Skin epidermis (tissue), 12 donors: ENCODE data around the gene NF1.
"Not testable (repeated sequence)": the region's sequence is repeated elsewhere in the genome, so short reads cannot be mapped to it uniquely, and the experiment has no call there.

Experiments used
- H3K27ac ChIP-seq, 21 experiments: fragments of 200-600 bp; sonication (generic) in 11 of 21; one replicate each; pipeline ENCODE4 v1.5.0; 2020; ENCODE audit warnings: mild to moderate bottlenecking in 3 of 21, inconsistent platforms in 2 of 21, moderate library complexity in 2 of 21
- H3K4me3 ChIP-seq, 7 experiments: fragments of 200-600 bp; sonication (generic) in 2 of 7; one replicate each; pipeline ENCODE4 v1.5.0; 2020; ENCODE audit warnings: inconsistent platforms in 2 of 7, mild to moderate bottlenecking in 2 of 7, moderate library complexity in 1 of 7

NF1 gene

GRCh38 chr17:31248986-31249834 is 154.4 kb downstream of the NF1 start:
- H3K27ac ChIP-seq: no peak overlapping the region
- H3K4me3 ChIP-seq: no peak overlapping the region

GRCh38 chr17:31249835-31250141 is 155.0 kb downstream of the NF1 start:
- Histone ChIP-seq H3K27ac (no peak overlapping the region), H3K4me3 (no peak overlapping the region)

- no peak overlapping the region for H3K27ac ChIP-seq
Measured at GRCh38 chr17:31250229-31250628, 155.5 kb downstream of the NF1 start.

DNA sequence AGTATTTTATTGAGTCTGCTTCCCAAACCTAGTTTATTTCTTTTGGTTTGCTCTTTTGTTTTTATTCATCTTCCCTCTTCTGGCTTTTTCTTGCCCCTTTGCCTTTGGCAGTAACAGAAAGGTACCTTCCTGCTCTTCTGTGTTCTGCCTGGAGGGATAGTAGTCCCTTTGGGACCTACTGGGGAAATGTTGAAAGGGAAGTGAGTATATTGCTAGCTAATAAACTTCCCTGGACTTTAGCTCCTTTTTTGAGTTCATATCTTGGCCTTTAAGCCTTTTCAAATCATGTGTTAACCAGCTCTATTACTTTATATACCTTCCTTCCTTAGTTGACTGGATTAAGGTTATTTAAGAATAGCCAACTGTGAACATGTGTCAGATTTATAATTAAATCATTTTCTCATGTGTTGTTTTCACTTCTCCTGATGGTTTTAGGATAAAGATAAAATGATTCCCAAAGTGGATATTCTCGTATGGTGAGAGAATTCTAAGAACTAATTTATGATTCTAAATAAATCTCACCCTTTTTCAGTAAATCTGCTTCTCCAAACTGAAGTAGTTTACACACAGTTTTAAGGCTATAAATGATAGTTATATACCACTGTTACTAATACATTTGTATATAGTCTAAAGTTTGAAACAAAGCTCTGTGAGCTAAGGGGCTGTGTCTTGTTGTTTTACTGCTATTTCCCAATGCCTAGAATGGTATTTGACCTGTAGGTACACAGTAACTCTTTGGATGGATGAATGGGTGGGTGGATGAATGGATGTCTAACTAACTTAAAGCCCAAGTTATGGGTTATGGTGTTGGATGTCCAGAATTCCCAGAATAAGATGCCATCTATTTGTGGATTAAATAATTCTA is 156.6 kb downstream of the NF1 start:
- no peak overlapping the region for H3K4me3 ChIP-seq
- H3K27ac ChIP-seq: no peak overlapping the region

More at GRCh38 chr17:31250229-31250628, 155.5 kb downstream of the NF1 start:
- no peak overlapping the region for H3K4me3 ChIP-seq

DNA sequence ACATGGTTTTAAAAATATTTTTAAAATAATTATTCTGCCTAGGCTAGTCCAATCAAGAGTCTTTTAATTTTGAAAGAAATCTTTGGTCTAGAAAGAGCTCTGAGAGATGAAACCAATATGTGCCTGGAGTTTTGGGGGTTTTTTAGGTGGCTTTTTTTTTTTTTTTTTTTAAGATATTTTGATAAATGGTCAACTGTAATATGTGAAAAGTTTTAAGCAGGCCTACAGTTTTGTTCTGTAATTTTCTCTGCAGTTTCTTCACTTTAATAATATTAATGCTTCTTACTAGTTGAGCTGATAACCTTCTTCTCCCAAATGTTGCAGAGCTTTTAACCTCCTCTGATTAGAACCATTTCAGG is 157.2 kb downstream of the NF1 start:
- Histone ChIP-seq H3K4me3 (no peak overlapping the region), H3K27ac (no peak overlapping the region)

DNA sequence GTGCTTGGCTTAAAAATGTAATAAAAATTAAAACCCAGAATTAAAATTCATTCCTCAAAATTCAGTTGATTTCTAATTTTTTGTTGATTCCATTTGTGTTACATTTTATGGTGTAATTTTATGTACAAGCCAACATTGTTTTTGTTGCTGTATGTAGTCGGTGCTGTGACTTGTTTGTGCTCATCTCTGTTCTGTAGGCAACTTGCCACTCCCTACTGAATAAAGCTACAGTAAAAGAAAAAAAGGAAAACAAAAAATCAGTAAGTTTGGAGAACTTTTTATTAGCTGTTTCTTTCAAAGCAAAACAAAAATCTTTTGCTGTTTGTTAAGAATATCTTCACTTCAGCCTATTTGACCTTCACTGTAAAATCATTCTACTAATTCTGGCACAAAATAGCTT is 158.0 kb downstream of the NF1 start:
- H3K27ac ChIP-seq: no peak overlapping the region

DNA sequence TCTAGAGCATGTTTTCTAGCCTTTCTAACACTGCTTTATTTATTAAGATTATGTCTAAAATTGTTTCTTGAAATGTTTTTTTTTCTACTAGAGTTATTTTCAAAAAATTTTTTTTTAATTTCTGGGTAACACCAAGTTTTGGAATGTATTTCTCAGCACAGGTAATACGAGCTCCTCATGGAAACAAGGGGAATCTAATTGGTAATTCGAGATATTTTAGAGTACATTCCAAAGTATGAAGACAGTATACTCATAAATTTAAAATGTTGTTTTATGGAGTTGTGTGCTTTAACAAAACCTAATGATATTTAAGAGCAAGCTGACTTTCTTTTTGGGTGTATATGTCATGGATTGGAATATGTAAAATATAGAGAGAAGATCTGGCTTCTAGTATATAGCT is 159.9 kb downstream of the NF1 start:
- H3K4me3 ChIP-seq: no peak overlapping the region

More for the DNA sequence above, 158.0 kb downstream of the NF1 start:
- no peak overlapping the region for H3K4me3 ChIP-seq

GRCh38 chr17:31256936-31257335 is 162.2 kb downstream of the NF1 start:
- H3K4me3 ChIP-seq: no peak overlapping the region
- no peak overlapping the region for H3K27ac ChIP-seq

More for the DNA sequence above, 159.9 kb downstream of the NF1 start:
- H3K27ac ChIP-seq: no peak overlapping the region

DNA sequence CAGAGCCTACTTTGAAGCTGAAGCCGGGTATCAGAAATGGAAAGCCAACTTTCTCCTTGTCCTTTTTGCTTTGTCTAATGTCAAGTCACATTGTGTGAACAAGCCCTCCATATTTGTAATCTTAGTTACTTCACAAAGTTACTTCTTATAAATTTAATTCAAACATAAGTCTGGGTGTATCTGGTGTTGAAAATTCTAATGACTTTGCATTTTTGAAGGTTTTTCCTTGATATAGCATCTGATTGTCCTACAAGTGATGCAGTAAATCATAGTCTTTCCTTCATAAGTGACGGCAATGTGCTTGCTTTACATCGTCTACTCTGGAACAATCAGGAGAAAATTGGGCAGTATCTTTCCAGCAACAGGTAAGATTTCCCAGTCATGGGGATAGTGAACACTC is 165.4 kb downstream of the NF1 start:
- no peak overlapping the region for H3K4me3 ChIP-seq

DNA sequence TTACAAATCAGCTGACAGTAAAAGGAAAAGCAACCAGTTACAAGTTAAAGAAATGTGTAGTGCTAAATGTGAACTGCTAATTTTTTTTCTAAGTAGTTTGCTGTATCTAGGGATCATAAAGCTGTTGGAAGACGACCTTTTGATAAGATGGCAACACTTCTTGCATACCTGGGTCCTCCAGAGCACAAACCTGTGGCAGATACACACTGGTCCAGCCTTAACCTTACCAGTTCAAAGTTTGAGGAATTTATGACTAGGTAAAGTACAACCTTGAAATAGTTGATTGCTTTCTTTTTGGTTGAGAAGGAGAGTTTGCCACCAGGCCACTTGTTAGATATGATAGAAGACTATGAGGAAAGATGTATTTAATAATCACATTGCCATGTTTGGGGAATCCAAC is 166.8 kb downstream of the NF1 start:
- Histone ChIP-seq H3K27ac (no peak overlapping the region), H3K4me3 (no peak overlapping the region)

More for the DNA sequence above, 165.4 kb downstream of the NF1 start:
- H3K27ac ChIP-seq: no peak overlapping the region

DNA sequence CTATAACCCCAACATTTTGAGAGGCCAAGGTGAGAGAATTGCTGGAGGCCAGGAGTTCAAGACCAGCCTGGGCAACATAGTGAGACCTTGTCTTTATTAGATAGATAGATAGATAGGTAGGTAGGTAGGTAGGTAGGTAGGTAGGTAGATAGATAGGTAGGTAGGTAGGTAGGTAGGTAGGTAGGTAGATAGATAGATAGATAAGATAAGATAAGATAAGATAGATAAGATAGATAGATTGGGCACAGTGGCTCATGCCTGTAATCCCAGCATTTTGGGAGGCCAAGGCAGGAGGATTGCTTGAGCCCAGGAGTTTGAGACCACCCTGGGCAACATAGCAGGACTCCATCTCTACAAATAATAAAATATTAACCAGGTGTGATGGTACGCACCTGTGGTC is 168.1 kb downstream of the NF1 start:
- not testable (repeated sequence) for H3K27ac ChIP-seq, H3K4me3 ChIP-seq

GRCh38 chr17:31266042-31266441 is 171.3 kb downstream of the NF1 start:
- no peak overlapping the region for H3K27ac ChIP-seq
- no peak overlapping the region for H3K4me3 ChIP-seq

GRCh38 chr17:31269036-31269577 is 174.3 kb downstream of the NF1 start:
- Histone ChIP-seq H3K4me3 (no peak overlapping the region), H3K27ac (peak overlapping the region in 3 of 21 experiments; percentile 1 to 34 (median 2))

DNA sequence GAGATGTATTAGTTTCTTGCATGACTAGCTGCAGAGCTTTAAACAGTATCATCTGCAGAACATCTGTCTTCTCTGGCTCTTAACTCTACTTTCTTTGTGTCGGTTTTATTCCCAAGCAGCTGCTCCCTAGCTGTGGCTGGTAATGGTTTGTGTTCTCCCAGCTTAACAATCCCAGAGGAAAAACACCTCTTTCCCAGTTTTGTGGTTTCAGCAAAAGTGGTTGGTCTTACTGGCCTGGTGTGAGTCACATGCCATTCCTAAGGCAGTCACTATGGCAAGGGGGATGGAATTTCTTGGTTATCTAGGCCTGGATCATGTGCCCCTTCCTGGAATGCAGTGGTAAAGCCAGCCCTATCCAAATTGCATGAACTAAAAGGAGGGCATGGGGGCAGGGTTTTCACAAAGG is 174.8 kb downstream of the NF1 start:
- Histone ChIP-seq H3K4me3 (no peak overlapping the region), H3K27ac (peak overlapping the region in 3 of 21 experiments; percentile 1 to 58 (median 2))

- no peak overlapping the region for H3K27ac ChIP-seq
Measured at GRCh38 chr17:31272236-31272635, 177.5 kb downstream of the NF1 start.

GRCh38 chr17:31272803-31273202 is 178.0 kb downstream of the NF1 start:
- H3K27ac ChIP-seq: peak overlapping the region in 1 of 21 experiments; percentile 15
- no peak overlapping the region for H3K4me3 ChIP-seq

More at GRCh38 chr17:31272236-31272635, 177.5 kb downstream of the NF1 start:
- H3K4me3 ChIP-seq: no peak overlapping the region

DNA sequence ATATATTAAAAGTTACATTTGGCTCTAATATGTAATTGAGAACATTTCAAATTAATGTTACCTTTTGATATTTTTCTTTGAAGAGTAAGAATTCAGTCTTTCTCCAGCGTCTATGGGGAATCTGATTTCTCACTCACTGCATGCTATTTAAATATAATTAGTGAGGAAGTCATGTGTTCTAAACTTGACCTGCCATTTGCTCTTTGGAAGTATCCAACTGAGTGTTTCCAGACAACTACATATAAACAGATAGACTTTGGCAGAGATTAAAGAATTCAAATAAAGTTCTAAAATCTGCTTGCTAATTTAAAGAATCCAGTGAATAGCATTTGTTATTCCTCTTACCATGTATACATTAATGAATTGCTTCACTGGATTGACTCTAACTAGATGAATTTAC is 178.7 kb downstream of the NF1 start:
- Histone ChIP-seq H3K27ac (peak overlapping the region in 2 of 21 experiments; percentile 15 to 47), H3K4me3 (no peak overlapping the region)

DNA sequence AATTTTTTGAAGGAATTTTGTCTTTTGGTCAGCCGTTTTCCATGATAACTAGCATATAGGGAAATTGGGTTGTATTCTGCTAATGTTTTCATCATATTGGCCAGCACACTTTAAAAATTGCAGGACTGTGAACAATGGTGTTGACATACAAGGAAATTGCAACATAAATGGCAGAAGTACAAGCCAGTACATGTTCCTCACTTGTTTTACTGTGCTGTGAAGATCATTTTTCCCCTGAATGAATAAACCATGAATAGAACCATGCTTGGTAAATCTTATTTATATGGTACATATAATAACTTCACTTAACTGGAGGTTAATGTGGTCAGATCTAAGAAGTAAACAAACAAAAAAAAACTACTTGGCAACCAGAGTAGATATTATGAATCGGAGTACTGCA is 179.5 kb downstream of the NF1 start:
- Histone ChIP-seq H3K27ac (peak overlapping the region in 5 of 21 experiments; percentile 7 to 47 (median 31)), H3K4me3 (no peak overlapping the region)

DNA sequence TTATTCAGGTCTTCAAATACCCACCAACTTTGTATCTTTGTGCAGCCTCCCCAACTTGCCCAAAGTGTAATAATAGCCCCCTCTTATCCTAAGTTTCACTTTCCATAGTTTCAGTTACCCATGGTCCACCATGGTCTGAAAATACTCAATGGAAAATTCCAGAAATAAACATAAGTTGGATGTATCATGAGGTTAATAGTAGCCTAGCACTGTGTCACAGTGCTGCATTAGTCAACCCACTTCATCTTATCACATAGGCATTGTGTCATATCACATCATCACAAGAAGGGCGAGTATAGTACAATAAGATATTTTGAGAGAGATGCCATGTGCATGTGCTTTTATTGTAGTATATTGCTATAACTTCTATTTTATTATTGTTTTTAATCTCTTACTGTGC is 180.3 kb downstream of the NF1 start:
- H3K4me3 ChIP-seq: no peak overlapping the region
- H3K27ac ChIP-seq: peak overlapping the region in 5 of 21 experiments; percentile 7 to 47 (median 31)

GRCh38 chr17:31279401-31279800 is 184.6 kb downstream of the NF1 start:
- H3K27ac ChIP-seq: no peak overlapping the region

DNA sequence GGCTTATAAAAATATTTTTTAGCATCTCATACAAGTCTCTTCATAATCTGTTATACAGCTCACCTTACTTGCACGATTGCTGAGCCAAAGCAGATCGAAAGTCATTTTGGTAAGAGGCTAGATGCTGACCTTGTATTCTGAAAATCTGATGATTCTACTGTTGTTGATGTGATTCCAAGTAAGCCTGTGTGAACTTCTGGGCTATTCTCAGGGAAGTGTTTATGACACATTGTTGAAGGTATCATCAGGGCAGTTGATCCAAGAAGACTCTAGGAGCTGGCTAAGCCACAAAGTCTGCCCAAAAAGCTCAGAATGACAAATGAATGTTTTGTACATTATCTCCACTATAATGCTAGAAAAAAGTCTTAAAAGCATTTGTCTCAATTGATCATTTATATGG is 186.3 kb downstream of the NF1 start:
- H3K27ac ChIP-seq: no peak overlapping the region
- H3K4me3 ChIP-seq: no peak overlapping the region

More at GRCh38 chr17:31279401-31279800, 184.6 kb downstream of the NF1 start:
- no peak overlapping the region for H3K4me3 ChIP-seq
